HEK293 (cell line): ENCODE data around the gene PLD3.
A peak's percentile ranks its signal among the peaks of the same experiment; 100 is the strongest.

Experiments
- BCL11B ChIP-seq: fragments of 450-650 bp; formaldehyde crosslinking; IDR thresholded peaks from 2 replicates; pipeline ENCODE4 v1.5.1; 2016; ENCODE audit warnings: low read depth, missing biosample characterization, missing genetic modification characterization
- EGR2 ChIP-seq: fragments of 450-650 bp; formaldehyde crosslinking; IDR thresholded peaks from 2 replicates; pipeline ENCODE4 v1.5.1; 2016; ENCODE audit warnings: low read depth, missing biosample characterization, missing genetic modification characterization
- GLI2 ChIP-seq: fragments of 450-650 bp; formaldehyde crosslinking; IDR thresholded peaks from 2 replicates; pipeline ENCODE4; 2017; ENCODE audit warnings: missing biosample characterization, missing genetic modification characterization, low read depth, borderline replicate concordance
- GLI4 ChIP-seq: fragments of 450-650 bp; formaldehyde crosslinking; IDR thresholded peaks from 2 replicates; pipeline ENCODE4 v1.5.1; 2016; ENCODE audit warnings: missing biosample characterization, missing genetic modification characterization
- KLF1 ChIP-seq: fragments of 450-650 bp; formaldehyde crosslinking; IDR thresholded peaks from 2 replicates; pipeline ENCODE4 v1.5.1; 2016; ENCODE audit warnings: missing biosample characterization, missing genetic modification characterization
- KLF10 ChIP-seq: fragments of 450-650 bp; IDR thresholded peaks from 2 replicates; pipeline ENCODE4 v1.5.1; 2018; ENCODE audit warnings: missing biosample characterization, mild to moderate bottlenecking, missing genetic modification characterization
- KLF16 ChIP-seq: fragments of 450-650 bp; formaldehyde crosslinking; IDR thresholded peaks from 2 replicates; pipeline ENCODE4 v1.5.1; 2017; ENCODE audit warnings: missing biosample characterization, missing genetic modification characterization
- KLF7 ChIP-seq: fragments of 450-650 bp; formaldehyde crosslinking; IDR thresholded peaks from 2 replicates; pipeline ENCODE4 v1.5.1; 2016; ENCODE audit warnings: missing biosample characterization, missing genetic modification characterization, borderline replicate concordance
- SP3 ChIP-seq: fragments of 450-650 bp; formaldehyde crosslinking; IDR thresholded peaks from 2 replicates; pipeline ENCODE4 v1.5.1; 2016; ENCODE audit warnings: missing biosample characterization, missing genetic modification characterization
- ZFP69B ChIP-seq: fragments of 450-650 bp; formaldehyde crosslinking; IDR thresholded peaks from 2 replicates; pipeline ENCODE4 v1.5.1; 2016; ENCODE audit warnings: missing biosample characterization, missing genetic modification characterization
- ZNF2 ChIP-seq: fragments of 450-650 bp; formaldehyde crosslinking; IDR thresholded peaks from 2 replicates; pipeline ENCODE4 v1.5.1; 2016; ENCODE audit warnings: missing biosample characterization, missing genetic modification characterization
- ZNF211 ChIP-seq: fragments of 450-650 bp; formaldehyde crosslinking; IDR thresholded peaks from 2 replicates; pipeline ENCODE4 v1.5.1; 2016; ENCODE audit warnings: low read depth, missing biosample characterization, missing genetic modification characterization
- ZNF311 ChIP-seq: fragments of 450-650 bp; formaldehyde crosslinking; IDR thresholded peaks from 2 replicates; pipeline ENCODE4 v1.5.1; 2017; ENCODE audit warnings: missing biosample characterization, missing genetic modification characterization, borderline replicate concordance
- ZNF37A ChIP-seq: fragments of 450-650 bp; IDR thresholded peaks from 2 replicates; pipeline ENCODE4 v1.5.1; 2018; ENCODE audit warnings: missing biosample characterization, missing genetic modification characterization
- ZNF514 ChIP-seq: fragments of 450-650 bp; formaldehyde crosslinking; IDR thresholded peaks from 2 replicates; pipeline ENCODE4 v1.5.1; 2016; ENCODE audit warnings: missing biosample characterization, missing genetic modification characterization
- ZNF555 ChIP-seq: fragments of 450-650 bp; formaldehyde crosslinking; conservative IDR thresholded peaks from 2 replicates; pipeline ENCODE4 v1.5.1; 2017; ENCODE audit warnings: missing biosample characterization, mild to moderate bottlenecking, missing genetic modification characterization, inconsistent platforms
- ZNF561 ChIP-seq: fragments of 450-650 bp; IDR thresholded peaks from 2 replicates; pipeline ENCODE4 v1.5.1; 2018; ENCODE audit warnings: missing biosample characterization, missing genetic modification characterization, borderline replicate concordance
- ZNF664 ChIP-seq: fragments of 450-650 bp; formaldehyde crosslinking; IDR thresholded peaks from 2 replicates; pipeline ENCODE4 v1.5.1; 2016; ENCODE audit warnings: missing biosample characterization, missing genetic modification characterization
- ZNF843 ChIP-seq: fragments of 450-650 bp; formaldehyde crosslinking; IDR thresholded peaks from 2 replicates; pipeline ENCODE4 v1.5.1; 2016; ENCODE audit warnings: missing biosample characterization, missing genetic modification characterization
- ZSCAN30 ChIP-seq: fragments of 450-650 bp; IDR thresholded peaks from 2 replicates; pipeline ENCODE4 v1.5.1; 2018; ENCODE audit warnings: missing biosample characterization, mild to moderate bottlenecking, missing genetic modification characterization, moderate library complexity
- TF ChIP-seq, protein P1 (sequence below): fragments of 450-650 bp; formaldehyde crosslinking; IDR thresholded peaks from 2 replicates; pipeline ENCODE4 v1.5.1; 2016; ENCODE audit warnings: missing biosample characterization, missing genetic modification characterization
- TF ChIP-seq, protein P2 (sequence below): fragments of 450-650 bp; formaldehyde crosslinking; IDR thresholded peaks from 2 replicates; pipeline ENCODE4 v1.5.1; 2017; ENCODE audit warnings: missing biosample characterization, mild to moderate bottlenecking, missing genetic modification characterization, moderate library complexity
- TF ChIP-seq, protein P3 (sequence below): fragments of 450-650 bp; formaldehyde crosslinking; IDR thresholded peaks from 2 replicates; pipeline ENCODE4 v1.5.1; 2016; ENCODE audit warnings: missing biosample characterization, missing genetic modification characterization, borderline replicate concordance
- TF ChIP-seq, protein P4 (sequence below): fragments of 450-650 bp; formaldehyde crosslinking; IDR thresholded peaks from 2 replicates; pipeline ENCODE4 v1.5.1; 2016; ENCODE audit warnings: missing biosample characterization, missing genetic modification characterization
- TF ChIP-seq, protein P5 (sequence below): fragments of 450-650 bp; formaldehyde crosslinking; IDR thresholded peaks from 2 replicates; pipeline ENCODE4 v1.5.1; 2017; ENCODE audit warnings: missing biosample characterization, missing genetic modification characterization
- TF ChIP-seq, protein P6 (sequence below): fragments of 450-650 bp; formaldehyde crosslinking; IDR thresholded peaks from 2 replicates; pipeline ENCODE4; 2016; ENCODE audit warnings: missing biosample characterization, missing genetic modification characterization

The PLD3 gene

DNA sequence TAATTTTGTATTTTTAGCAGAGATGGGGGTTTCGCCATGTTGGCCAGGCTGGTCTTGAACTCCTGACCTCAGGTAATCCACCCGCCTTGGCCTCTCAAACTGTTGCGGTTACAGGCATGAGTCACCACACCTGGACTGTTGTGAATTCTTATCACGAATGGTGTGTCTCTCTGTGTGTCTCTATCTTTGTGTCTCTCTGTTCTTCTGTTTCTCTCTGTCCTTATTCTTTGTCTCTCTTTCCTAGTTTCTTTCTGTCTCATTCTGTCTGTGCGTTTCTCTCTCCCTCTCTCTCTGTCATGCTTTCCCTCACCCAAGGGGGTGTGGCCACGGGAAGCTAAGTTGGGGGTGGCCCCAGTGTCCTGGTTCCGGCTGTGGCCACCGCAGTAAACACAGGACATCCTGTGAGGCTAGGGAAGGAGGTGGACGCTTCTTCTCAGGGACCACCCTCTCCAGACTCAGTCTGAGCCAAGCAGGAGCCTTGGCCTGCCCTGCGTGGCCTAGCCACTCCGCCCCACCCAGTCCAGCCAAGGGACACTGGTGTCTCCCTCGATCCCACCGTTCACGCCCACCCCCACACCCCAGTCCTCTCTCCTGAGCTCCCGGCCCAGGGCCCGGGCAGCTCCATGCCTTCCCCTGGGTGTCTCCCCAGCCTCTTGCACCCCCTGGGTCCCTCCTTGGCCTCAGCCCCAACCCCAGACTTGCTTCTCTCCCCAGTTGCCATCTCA lies 68.6 kb downstream of the PLD3 start (continued):
- no peak for TF ChIP-seq ZNF843 (tag by site-specific recombination)
- TF ChIP-seq SP3 (tag by site-specific recombination): peak; percentile 55
- TF ChIP-seq ZNF555 (tag by site-specific recombination): no peak
- TF ChIP-seq, protein P1, sequence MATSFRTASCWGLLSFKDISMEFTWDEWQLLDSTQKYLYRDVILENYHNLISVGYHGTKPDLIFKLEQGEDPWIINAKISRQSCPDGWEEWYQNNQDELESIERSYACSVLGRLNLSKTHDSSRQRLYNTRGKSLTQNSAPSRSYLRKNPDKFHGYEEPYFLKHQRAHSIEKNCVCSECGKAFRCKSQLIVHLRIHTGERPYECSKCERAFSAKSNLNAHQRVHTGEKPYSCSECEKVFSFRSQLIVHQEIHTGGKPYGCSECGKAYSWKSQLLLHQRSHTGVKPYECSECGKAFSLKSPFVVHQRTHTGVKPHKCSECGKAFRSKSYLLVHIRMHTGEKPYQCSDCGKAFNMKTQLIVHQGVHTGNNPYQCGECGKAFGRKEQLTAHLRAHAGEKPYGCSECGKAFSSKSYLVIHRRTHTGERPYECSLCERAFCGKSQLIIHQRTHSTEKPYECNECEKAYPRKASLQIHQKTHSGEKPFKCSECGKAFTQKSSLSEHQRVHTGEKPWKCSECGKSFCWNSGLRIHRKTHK: no peak
- no peak for TF ChIP-seq KLF7 (tag by site-specific recombination)
- TF ChIP-seq KLF10 (tag by site-specific recombination): no peak
- peak; percentile 32; the same call in 1 of the 2 replicates for TF ChIP-seq BCL11B (tag by site-specific recombination)
- TF ChIP-seq EGR2 (tag by site-specific recombination): no peak
- TF ChIP-seq, protein P2, sequence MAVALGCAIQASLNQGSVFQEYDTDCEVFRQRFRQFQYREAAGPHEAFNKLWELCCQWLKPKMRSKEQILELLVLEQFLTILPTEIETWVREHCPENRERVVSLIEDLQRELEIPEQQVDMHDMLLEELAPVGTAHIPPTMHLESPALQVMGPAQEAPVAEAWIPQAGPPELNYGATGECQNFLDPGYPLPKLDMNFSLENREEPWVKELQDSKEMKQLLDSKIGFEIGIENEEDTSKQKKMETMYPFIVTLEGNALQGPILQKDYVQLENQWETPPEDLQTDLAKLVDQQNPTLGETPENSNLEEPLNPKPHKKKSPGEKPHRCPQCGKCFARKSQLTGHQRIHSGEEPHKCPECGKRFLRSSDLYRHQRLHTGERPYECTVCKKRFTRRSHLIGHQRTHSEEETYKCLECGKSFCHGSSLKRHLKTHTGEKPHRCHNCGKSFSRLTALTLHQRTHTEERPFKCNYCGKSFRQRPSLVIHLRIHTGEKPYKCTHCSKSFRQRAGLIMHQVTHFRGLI: no peak
- TF ChIP-seq, protein P3, sequence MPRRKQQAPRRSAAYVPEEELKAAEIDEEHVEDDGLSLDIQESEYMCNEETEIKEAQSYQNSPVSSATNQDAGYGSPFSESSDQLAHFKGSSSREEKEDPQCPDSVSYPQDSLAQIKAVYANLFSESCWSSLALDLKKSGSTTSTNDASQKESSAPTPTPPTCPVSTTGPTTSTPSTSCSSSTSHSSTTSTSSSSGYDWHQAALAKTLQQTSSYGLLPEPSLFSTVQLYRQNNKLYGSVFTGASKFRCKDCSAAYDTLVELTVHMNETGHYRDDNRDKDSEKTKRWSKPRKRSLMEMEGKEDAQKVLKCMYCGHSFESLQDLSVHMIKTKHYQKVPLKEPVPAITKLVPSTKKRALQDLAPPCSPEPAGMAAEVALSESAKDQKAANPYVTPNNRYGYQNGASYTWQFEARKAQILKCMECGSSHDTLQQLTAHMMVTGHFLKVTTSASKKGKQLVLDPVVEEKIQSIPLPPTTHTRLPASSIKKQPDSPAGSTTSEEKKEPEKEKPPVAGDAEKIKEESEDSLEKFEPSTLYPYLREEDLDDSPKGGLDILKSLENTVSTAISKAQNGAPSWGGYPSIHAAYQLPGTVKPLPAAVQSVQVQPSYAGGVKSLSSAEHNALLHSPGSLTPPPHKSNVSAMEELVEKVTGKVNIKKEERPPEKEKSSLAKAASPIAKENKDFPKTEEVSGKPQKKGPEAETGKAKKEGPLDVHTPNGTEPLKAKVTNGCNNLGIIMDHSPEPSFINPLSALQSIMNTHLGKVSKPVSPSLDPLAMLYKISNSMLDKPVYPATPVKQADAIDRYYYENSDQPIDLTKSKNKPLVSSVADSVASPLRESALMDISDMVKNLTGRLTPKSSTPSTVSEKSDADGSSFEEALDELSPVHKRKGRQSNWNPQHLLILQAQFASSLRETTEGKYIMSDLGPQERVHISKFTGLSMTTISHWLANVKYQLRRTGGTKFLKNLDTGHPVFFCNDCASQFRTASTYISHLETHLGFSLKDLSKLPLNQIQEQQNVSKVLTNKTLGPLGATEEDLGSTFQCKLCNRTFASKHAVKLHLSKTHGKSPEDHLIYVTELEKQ: no peak
- TF ChIP-seq KLF1: 0 out of 2 replicates have a peak, but pooled peaks have one; percentile 24
- TF ChIP-seq ZNF514 (tag by site-specific recombination): no peak
- TF ChIP-seq ZNF311 (tag by site-specific recombination): no peak
- no peak for TF ChIP-seq ZNF561 (tag by site-specific recombination)
- no peak for TF ChIP-seq GLI2 (tag by site-specific recombination)
- no peak for TF ChIP-seq KLF16
- TF ChIP-seq, protein P4, sequence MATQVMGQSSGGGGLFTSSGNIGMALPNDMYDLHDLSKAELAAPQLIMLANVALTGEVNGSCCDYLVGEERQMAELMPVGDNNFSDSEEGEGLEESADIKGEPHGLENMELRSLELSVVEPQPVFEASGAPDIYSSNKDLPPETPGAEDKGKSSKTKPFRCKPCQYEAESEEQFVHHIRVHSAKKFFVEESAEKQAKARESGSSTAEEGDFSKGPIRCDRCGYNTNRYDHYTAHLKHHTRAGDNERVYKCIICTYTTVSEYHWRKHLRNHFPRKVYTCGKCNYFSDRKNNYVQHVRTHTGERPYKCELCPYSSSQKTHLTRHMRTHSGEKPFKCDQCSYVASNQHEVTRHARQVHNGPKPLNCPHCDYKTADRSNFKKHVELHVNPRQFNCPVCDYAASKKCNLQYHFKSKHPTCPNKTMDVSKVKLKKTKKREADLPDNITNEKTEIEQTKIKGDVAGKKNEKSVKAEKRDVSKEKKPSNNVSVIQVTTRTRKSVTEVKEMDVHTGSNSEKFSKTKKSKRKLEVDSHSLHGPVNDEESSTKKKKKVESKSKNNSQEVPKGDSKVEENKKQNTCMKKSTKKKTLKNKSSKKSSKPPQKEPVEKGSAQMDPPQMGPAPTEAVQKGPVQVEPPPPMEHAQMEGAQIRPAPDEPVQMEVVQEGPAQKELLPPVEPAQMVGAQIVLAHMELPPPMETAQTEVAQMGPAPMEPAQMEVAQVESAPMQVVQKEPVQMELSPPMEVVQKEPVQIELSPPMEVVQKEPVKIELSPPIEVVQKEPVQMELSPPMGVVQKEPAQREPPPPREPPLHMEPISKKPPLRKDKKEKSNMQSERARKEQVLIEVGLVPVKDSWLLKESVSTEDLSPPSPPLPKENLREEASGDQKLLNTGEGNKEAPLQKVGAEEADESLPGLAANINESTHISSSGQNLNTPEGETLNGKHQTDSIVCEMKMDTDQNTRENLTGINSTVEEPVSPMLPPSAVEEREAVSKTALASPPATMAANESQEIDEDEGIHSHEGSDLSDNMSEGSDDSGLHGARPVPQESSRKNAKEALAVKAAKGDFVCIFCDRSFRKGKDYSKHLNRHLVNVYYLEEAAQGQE (tag by site-specific recombination): no peak
- TF ChIP-seq ZNF664 (tag by site-specific recombination): no peak
- no peak for TF ChIP-seq ZNF37A (tag by site-specific recombination)
- TF ChIP-seq GLI4 (tag by site-specific recombination): no peak
- TF ChIP-seq, protein P5, sequence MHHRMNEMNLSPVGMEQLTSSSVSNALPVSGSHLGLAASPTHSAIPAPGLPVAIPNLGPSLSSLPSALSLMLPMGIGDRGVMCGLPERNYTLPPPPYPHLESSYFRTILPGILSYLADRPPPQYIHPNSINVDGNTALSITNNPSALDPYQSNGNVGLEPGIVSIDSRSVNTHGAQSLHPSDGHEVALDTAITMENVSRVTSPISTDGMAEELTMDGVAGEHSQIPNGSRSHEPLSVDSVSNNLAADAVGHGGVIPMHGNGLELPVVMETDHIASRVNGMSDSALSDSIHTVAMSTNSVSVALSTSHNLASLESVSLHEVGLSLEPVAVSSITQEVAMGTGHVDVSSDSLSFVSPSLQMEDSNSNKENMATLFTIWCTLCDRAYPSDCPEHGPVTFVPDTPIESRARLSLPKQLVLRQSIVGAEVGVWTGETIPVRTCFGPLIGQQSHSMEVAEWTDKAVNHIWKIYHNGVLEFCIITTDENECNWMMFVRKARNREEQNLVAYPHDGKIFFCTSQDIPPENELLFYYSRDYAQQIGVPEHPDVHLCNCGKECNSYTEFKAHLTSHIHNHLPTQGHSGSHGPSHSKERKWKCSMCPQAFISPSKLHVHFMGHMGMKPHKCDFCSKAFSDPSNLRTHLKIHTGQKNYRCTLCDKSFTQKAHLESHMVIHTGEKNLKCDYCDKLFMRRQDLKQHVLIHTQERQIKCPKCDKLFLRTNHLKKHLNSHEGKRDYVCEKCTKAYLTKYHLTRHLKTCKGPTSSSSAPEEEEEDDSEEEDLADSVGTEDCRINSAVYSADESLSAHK (tag by site-specific recombination): no peak
- TF ChIP-seq ZSCAN30 (tag by site-specific recombination): no peak
- TF ChIP-seq ZFP69B (tag by site-specific recombination): no peak
- TF ChIP-seq, protein P6, sequence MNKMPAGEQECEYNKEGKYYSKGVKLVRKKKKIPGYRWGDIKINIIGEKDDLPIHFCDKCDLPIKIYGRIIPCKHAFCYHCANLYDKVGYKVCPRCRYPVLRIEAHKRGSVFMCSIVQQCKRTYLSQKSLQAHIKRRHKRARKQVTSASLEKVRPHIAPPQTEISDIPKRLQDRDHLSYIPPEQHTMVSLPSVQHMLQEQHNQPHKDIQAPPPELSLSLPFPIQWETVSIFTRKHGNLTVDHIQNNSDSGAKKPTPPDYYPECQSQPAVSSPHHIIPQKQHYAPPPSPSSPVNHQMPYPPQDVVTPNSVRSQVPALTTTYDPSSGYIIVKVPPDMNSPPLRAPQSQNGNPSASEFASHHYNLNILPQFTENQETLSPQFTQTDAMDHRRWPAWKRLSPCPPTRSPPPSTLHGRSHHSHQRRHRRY (tag by site-specific recombination): no peak
- TF ChIP-seq ZNF211: no peak
- no peak for TF ChIP-seq ZNF2 (tag by site-specific recombination)
